HG02763 (cell line): ENCODE results near the gene STK11.

Source experiments
- ATAC-seq: cut with Tn5 transposase; IDR thresholded peaks from one replicate; pipeline ENCODE4 v1.9.1; 2021; ENCODE audit warnings: mild to moderate bottlenecking, moderate library complexity; ENCODE audit not compliant: unreplicated experiment

The STK11 gene

DNA sequence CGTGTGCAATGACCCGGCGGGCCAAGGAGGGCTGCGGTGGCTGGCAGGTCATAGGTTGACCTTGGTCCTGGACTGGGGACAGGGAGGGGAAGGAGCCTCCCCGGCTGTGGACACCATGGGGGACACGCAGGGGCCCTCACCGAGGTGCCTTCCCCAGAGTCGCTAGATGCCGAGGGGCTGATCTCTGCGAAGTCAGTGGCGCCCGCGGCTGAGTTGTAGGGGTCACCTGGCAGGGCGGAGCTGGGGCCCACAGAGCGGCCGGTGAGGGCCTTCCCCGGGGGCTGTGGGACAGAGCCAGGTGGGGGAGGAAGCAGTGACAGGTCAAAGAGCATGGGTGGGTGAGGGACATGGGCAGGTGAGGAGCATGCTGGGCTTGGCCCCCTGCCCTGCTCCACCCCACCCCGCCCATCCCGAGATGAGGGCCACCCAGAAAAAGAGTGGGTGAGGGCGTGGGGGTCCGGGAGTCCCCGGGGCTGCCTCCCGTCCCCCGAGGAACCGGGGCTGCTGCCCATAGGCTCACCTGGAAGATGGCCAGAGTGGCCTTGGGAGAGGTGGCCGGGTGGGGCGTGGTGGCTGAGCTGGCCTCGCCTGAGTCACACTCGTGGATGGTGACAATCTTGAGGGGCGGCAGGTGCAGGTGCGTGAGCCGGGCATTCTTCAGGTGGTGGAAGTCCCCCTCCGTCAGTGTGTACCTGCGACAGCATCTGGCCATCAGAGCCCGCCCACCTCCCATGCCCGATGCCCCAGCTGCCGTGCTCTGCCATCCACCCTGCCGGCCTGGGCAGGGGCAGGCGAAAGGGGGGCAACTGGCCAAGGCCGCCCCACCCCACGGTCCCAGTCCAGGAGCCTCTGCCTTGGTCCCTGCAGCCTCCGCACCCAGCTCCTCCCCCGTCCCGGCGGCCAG is 28.7 kb downstream of the STK11 start:
- ATAC-seq: no peak

DNA sequence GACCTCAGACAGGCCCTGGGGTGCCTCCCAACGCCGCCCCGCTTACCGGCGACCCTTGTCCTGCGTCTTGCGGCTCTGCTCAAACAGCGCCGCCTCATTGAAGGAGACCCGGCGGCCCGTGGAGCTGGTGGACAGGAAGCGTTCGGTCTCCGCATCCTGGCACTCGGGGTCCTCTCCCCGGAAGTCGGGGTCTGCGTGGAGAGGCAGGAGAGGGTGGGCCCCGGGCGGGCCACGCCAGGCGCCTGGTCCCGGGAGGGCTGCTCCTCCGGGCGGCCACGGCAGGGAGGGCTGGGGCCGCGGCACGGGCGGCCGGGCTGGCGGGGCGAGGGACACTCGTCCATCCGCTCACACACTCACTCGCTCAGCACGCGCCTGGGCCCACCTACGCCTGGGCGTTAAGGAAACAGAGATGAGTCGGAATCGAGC is 29.4 kb downstream of the STK11 start:
- ATAC-seq: no peak

DNA sequence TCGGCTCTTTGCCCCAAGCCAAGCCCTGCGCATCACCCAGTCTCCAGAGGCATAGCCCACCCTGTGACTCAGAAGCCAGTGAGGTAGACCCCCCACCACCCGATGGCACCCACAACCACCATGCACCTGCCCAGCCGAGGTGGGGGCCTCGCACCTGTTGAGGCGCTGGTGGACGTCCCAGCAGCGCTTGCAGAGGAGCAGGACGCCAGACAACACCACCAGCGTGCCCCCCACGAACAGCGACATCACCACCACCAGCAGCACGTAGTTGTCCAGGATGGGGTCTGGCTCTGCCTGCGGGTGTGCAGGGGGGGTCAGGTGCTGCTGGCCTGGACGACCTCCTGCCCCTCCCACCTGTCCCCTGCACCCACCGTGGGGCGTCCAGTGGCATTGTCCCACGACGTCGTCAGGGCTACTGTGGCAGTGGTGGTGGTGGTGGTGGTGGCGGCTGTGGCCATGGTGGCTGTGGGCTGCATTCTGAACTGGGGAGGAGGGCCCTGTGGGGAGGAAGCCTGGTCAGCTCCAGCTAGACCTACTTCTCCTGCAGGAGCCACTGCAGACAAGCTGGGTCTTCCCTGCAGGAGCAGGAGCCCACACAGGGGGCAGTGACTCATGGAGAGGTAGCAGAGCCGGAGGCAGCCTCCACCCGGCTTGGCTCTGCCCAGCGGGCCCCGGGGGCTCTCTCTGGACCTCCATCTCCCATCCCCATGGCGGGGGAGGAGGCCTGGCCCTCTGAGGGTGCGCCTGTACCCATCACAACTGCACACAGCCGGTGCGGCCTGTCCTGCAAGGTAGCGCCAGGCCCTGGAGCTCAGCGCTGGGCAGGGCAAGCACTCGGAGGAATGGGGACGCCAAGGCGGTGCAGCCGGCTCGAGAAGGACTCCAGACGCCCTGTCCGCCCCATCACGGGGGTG is 30.3 kb downstream of the STK11 start:
- ATAC-seq: no peak

DNA sequence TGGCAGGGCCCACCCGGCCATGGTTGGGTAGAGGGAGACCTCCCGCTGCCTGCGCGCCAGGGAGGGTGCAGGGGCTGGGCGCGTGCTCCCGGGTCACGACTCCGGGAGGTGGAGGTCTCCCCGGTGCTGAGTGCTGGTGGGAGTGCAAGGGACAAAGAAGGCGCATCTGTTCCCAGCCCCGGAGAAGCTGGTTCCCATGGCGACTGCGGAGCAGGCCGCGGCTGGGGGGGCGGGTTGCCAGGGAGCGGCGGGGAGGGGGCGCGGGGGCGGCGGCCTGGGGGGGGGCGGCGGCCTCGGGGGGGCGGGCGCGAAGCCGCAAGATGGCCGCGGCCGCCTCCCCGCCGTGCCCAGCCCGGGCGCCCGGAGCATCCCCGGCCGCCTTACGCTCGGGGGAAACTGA is 31.0 kb downstream of the STK11 start:
- no peak for ATAC-seq

DNA sequence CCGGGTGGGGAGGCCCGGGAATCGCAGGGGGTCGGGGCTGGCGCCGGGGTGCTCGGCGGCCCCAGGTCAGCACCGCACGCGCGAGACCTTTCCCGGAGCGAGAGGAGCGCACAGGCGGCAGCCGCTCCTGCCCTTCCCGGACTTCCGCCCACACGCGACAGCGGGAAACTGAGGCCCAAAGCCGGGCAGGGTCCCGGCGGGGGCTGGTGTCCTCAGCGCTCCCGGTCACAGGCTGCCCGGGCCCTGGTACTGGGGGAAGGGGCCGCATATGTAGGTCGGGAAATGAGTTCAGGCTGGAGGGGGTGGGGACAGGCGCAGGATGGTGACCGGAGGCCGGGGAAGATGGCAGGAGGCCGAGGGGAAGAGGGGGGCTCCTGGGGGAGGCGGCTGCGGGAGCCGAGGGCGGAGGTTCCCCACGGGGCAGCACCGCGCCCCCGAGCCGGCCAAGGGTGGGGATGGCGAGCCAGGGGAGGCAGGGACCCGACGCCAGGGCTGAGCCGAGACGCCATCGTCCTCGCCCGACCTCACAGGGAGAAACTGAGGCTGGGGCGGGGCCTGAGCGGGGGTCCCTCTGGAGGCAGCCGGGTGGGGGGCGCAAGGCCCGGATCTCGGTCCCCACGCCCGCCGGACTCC is 31.6 kb downstream of the STK11 start:
- ATAC-seq: no peak

DNA sequence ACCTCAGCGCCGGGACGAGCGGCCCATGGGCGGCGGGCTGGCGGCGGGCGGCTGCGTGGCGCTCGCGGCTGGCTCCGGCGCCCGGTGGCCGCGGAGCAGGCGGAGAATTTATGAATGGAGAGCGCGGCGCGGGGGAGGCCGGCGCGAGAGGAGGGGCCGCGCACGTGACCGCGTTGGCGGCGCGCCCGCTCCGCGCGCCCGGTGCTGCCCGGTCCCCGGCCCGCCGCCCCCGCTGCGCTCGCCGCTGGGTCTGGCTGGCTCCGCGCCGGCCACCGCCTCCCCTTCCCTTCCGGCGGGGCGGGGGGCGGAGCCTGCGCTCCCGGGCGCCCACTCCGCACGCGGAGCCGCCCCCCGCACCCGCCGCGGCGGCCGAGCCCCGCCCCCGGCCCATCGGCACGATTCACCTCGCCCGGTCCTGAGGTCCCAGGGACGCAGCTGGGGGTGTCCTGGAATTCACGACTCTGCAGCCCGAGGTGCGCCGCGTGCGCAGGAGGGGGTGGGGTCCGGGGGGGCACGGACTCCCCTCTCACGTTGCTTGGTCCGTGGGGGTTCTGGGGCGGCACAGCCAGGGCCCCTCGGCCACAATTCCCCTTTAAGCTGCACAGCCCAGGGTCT is 32.3 kb downstream of the STK11 start, which contains the start of gene CBARP:
TSS of gene CBARP (minus strand) at position 252 of the 615 bp plus-strand sequence. CDS start 1,905 bp downstream, outside the sequence.
- no peak for ATAC-seq

DNA sequence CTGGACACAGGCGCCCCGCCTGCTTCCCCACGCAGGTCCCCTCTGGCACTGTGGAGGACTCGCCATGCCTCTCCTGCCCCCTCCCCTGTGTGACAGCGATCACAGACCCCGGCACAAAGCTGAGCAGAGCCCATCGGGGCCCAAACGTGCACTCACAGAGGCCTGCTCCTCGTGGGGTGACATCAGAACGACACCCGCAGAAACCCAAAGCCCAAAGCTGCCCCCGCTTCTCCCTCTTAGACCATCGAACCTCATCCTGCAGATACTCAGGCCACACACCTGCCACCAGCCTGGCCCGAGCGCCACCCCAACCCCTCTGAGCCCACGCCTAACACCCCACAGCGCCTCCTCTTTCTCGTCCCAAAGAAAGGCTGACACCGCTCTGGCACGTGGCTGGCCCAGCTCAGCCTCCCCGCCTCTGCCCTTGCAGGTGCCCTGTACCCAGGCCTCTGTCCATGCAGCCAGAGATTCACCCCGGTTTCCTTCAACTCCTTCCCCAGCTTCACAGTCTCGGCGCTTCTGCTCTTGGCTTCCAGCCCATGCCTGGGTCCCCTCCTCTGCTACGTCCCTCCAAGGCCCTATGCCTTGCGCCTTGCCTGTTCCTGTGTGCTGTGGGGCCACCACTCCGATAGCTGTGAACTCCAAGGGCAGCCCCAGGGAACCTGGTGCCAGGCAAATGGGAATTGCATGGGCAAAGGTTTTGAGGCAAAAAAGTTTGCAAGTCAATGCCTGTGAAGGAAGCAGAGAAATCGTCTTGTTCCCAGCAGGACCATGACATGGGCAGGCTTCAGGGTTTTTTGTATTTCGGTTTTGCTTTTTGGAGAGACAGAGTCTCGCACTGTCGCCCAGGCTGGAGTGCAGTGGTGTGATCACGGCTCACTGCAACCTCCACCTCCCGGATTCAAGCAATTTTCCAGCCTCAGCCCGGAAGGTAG is 33.1 kb downstream of the STK11 start:
- ATAC-seq: no peak

DNA sequence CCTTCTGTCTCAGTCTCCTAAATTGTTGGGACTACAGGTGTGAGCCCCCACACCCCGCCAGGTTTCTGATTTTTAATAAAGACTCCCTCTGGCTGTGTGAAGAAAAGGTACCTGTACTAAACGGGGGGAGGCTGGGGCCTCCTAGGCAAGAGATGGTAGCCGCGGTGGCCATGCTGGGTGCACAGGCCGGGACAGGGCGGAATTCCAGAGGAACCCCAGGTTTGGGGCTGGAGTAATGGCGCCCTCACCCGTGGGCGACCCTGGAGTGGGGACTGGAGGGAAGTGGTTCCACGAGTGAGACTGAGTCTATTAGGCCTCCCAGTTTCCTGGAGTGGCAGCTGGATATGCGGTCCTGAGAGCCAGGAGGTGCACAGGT is 33.8 kb downstream of the STK11 start:
- no peak for ATAC-seq

DNA sequence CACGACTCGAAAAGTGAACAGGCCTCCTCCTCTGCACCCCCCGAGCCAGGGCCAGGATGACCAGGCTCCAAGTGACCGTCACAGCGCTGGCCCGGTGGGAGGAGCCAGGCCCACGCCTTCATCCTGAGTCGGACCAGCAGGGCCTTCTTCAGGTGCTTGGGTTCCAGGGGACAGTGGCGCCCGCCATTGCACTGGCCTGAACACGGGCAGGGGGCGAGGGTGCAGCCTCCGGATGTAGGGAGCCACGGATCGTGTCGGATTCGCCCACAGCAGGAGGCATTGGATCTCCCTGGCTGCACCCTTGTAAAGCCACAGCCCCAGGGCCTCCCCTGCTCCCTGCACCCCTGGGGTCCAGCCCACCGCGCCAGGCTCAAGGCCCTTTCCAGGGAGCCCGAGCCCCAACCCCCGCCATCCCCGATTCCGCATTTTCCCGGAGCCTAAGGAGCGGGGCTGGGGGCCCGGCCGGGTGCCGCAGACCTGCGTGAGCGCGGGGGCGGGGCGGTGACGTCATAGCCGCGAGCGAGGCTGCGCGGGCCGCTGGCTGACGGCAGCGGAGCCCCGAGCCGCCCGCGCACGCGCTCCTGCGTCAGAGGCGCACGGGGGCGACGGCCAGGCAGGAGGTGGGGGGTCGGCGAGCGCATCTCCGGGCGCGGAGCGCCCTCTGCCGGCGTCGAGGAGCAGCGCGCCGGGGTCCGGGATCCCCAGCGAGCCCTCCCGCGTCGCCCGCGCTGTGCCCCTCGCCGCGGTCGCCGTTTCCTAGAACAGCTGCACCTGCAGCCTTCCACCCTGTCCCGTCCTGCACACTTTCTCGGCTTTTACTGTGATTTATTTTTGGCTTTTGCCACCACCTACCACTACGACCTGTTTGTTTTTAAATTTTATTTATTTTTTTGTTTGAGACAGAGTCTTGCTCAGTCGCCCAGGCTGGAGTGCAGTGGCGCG is 34.5 kb downstream of the STK11 start:
- ATAC-seq: no peak

DNA sequence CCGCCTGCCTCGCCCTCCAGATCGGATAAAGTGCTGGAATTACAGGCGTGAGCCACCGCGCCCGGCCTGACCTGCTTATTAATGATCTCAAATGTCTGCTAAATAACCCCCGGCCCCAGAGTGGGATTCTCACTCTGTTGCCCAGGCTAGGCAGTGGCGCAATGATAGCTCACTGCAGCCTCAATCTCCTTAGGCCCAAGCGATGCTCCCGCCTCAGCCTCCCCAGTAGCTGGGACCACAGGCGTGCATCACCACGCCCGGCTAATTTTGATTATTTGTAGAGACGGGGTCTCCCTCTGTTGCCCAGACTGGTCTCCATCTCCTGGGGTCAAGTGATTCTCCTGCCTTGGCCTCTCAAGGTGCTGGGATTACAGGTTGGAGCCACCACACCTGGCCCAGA is 35.3 kb downstream of the STK11 start:
- no peak for ATAC-seq

DNA sequence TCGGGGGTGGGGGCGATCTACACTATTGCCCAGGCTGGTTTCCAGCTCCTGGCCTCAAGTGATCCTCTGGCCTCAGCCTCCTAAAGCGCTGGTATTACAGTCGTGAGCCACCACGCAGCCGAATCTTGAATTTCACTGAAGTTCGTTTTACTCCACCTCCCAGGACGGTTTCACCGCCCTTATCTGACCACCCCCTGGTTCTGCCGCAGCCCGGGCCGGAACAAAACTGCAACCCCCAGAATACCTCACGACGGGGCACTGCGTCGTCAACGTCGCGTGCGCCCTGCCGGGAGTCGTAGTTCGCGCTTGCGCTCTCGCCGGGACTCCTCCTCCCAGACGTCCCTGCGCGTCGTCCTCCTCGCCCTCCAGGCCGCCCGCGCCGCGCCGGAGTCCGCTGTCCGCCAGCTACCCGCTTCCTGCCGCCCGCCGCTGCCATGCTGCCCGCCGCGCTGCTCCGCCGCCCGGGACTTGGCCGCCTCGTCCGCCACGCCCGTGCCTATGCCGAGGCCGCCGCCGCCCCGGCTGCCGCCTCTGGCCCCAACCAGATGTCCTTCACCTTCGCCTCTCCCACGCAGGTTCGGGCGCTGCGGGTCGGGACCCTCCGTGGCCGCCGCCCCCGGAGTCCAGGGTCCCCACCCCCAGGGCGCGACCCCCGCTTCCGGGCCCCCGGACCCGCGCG is 36.0 kb downstream of the STK11 start, which contains the start of gene ATP5F1D:
TSS of gene ATP5F1D (plus strand) at position 335 of the 679 bp plus-strand sequence. CDS start at position 435, 100 bp downstream.
- peak; percentile 57 for ATAC-seq

DNA sequence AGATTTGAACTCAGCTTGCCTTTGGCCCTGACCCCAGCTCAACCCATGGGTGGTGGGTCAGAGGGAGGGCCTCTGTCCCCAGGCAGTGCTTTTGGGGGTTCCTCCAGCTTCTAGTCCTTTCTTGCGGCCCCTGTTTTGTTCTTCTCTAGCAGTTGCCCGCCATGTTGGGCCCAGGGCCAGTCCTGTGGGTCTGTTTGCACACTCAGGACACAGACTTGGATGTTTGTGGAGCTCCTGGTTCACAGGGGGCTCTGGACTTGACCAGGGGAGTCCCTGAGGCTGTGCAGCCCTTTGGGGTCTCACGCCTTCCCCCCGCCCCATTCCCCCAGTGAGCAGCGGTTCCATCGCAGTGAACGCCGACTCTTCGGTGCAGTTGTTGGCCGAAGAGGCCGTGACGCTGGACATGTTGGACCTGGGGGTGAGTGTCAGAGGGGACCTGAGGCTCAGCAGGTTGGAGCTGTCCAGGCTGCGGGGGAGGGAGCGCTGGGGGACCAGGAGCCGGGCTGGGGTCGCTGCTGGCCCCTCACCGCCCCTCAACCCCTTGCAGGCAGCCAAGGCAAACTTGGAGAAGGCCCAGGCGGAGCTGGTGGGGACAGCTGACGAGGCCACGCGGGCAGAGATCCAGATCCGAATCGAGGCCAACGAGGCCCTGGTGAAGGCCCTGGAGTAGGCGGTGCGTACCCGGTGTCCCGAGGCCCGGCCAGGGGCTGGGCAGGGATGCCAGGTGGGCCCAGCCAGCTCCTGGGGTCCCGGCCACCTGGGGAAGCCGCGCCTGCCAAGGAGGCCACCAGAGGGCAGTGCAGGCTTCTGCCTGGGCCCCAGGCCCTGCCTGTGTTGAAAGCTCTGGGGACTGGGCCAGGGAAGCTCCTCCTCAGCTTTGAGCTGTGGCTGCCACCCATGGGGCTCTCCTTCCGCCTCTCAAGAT is 38.5 kb downstream of the STK11 start:
- ATAC-seq: no peak

DNA sequence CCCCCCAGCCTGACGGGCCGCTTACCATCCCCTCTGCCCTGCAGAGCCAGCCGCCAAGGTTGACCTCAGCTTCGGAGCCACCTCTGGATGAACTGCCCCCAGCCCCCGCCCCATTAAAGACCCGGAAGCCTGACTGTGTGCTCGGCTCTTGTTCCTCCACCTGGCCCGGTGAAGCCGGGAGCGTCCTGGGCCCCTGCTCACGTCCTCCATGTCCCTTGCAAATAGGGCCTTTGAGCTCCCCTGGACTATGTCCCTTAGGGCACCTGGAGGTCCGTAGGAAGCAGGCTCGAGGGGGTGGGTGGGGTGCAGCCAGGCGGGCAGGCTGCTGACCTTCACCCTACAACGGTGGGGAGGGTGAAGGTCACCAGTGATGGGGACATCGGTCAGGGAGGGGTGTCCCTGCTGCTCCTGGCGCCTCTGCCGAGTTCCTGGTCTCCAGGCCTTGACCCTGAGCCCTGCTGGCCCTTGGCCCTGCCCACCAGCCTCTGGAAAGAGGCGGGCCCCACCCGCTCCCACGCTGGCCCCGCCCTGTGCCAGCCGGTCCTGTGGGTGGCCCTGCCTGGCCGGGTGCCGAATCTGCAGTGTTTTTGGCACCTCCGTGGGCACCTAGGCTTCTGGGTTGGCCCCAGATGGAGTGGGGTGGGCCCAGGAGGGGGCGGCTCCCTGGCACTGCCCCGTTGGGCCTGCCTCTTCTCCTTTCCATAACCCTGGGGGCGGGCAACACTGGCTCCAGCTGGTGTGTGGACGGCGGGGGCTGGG is 39.3 kb downstream of the STK11 start:
- ATAC-seq: no peak

DNA sequence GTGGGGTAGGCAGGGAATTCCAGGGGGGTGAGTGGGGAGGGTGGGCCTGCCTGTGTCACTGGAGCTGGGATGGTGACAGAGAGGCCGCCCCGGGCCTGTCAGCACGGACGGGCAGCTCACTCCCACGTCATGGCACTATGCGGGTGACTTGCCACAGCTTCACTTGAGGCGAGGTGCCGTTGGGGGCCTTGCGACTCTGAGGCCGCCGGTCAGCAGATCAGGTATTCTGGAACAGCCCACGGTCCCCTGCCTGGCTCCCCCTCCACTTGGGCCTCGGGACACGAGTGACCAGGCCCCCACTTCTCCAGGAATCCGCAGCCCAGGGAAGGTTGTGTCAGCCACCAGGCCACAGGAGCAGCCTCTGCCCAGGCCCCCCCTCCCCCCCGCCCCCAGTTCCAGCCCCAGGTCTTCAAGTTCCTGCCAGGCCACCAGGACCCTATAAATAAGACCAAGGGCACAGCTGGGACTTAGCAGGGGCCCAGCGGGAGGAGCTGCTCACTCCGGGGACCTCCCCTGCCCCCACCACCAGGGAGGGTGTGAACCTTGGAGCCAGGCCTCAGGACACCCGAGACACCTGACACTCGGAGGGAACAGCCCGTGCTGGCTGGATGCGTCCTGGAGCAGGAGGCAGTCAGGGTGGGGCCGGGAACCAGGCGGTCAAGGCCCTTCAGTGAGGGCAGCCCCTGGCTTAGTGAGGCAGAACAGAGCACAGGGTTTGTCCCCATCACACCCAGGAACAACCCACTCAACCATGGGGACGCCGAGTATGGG is 40.1 kb downstream of the STK11 start:
- no peak for ATAC-seq
